HepG2 (cell line): ENCODE measurements around the gene ABI3BP. TPM values are rescaled to one million over a fixed set of nuclear protein-coding genes. Genes with fewer than 3 reads are reported as not detected.

Experiments used
- BCL3 ChIP-seq: sonication (generic); formaldehyde crosslinking; IDR thresholded peaks from 2 replicates; pipeline ENCODE4 v1.5.1; 2020; ENCODE audit warnings: mild to moderate bottlenecking, missing genetic modification reagents, moderate library complexity
- CENPBD1 ChIP-seq: sonication (generic); formaldehyde crosslinking; IDR thresholded peaks from 2 replicates; pipeline ENCODE4 v1.8.0; 2022; ENCODE audit warnings: missing genetic modification reagents, low read depth, mild to moderate bottlenecking, borderline replicate concordance
- GFI1 ChIP-seq: sonication (generic); formaldehyde crosslinking; IDR thresholded peaks from 2 replicates; pipeline ENCODE4 v1.5.0; 2020; ENCODE audit warnings: missing genetic modification reagents, mild to moderate bottlenecking, borderline replicate concordance
- GLMP ChIP-seq: sonication (generic); formaldehyde crosslinking; IDR thresholded peaks from 2 replicates; pipeline ENCODE4 v1.9.0; 2021; ENCODE audit warnings: missing genetic modification reagents, mild to moderate bottlenecking, borderline replicate concordance
- HMGA1 ChIP-seq: sonication (generic); formaldehyde crosslinking; conservative IDR thresholded peaks from 2 replicates; pipeline ENCODE4 v1.4.0; 2020; ENCODE audit warnings: missing genetic modification reagents
- HOXA5 ChIP-seq: sonication (generic); formaldehyde crosslinking; IDR thresholded peaks from 2 replicates; pipeline ENCODE4 v1.4.0; 2020; ENCODE audit warnings: missing genetic modification reagents
- IRF1 ChIP-seq: sonication (generic); formaldehyde crosslinking; IDR thresholded peaks from 2 replicates; pipeline ENCODE4 v1.4.0; 2020; ENCODE audit warnings: low read depth, mild to moderate bottlenecking, missing genetic modification reagents
- JDP2 ChIP-seq: sonication (generic); formaldehyde crosslinking; IDR thresholded peaks from 2 replicates; pipeline ENCODE4 v1.8.1; 2022; ENCODE audit warnings: missing genetic modification reagents, borderline replicate concordance
- KLF15 ChIP-seq: sonication (generic); formaldehyde crosslinking; IDR thresholded peaks from 2 replicates; pipeline ENCODE4 v1.8.1; 2023; ENCODE audit warnings: borderline replicate concordance, mild to moderate bottlenecking, inconsistent platforms, missing genetic modification reagents, mixed read lengths
- PATZ1 ChIP-seq: sonication (generic); formaldehyde crosslinking; IDR thresholded peaks from 2 replicates; pipeline ENCODE4 v1.4.0; 2020; ENCODE audit warnings: missing genetic modification reagents
- SP2 ChIP-seq: sonication (generic); formaldehyde crosslinking; IDR thresholded peaks from 2 replicates; pipeline ENCODE4 v1.5.1; 2020; ENCODE audit warnings: mild to moderate bottlenecking, missing genetic modification reagents
- TCF7 ChIP-seq: sonication (generic); IDR thresholded peaks from 2 replicates; pipeline ENCODE4 v1.6.1; 2016; ENCODE audit warnings: antibody characterized with exemption, low read depth
- YY1 ChIP-seq: IDR thresholded peaks from 2 replicates; pipeline ENCODE4 v1.6.1; 2011; ENCODE audit warnings: low read length, low read depth, moderate library complexity, mild to moderate bottlenecking; ENCODE audit not compliant: insufficient read depth, insufficient replicate concordance
- ZBTB25 ChIP-seq: IDR thresholded peaks from 2 replicates; pipeline ENCODE4 v1.6.1; 2018; ENCODE audit warnings: missing genetic modification reagents
- ZEB1 ChIP-seq: IDR thresholded peaks from 2 replicates; pipeline ENCODE4 v1.6.1; 2012; ENCODE audit warnings: mild to moderate bottlenecking, low read depth, inconsistent platforms; ENCODE audit not compliant: insufficient replicate concordance
- ZNF605 ChIP-seq: sonication (generic); formaldehyde crosslinking; IDR thresholded peaks from 2 replicates; pipeline ENCODE4 v1.8.0; 2022; ENCODE audit warnings: mild to moderate bottlenecking, missing genetic modification reagents
- ZNF674 ChIP-seq: sonication (generic); formaldehyde crosslinking; IDR thresholded peaks from 2 replicates; pipeline ENCODE4 v1.5.0; 2020; ENCODE audit warnings: low read depth, mild to moderate bottlenecking, missing genetic modification reagents
- polyA plus RNA-seq, 8 experiments: library from polyadenylated mRNA; depleted of rRNA in 3 of 8; stranded (reverse) in 7 of 8; unstranded in 1 of 8; fragments of >200 nt; fragmentation: Illumina TruSeq in 4 of 8; extraction: Trizol in 4 of 8; gene quantifications; 2 replicates each; pipeline versions ENCODE4 v1.2.1 to v1.2.3, GENCODE V29; 2011 to 2016; ENCODE audit warnings: low read depth in 4 of 8, missing spikeins in 1 of 8, mixed read lengths in 1 of 8; ENCODE audit not compliant: insufficient read depth in 1 of 8
- total RNA-seq, 5 experiments: library from RNA; depleted of rRNA; stranded (reverse); fragments of >200 nt; fragmentation: Illumina TruSeq; extraction: Trizol; gene quantifications; 2 replicates each; pipeline ENCODE4 v1.2.3, GENCODE V29; 2016; ENCODE audit warnings: low read depth in 1 of 5

The ABI3BP gene
- total and polyA plus RNA-seq, 2 of the 13 experiments (the other 11 are each of a cell fraction or from before 2014, with no cell fraction given): not detected

GRCh38 chr3:100708989-100709841 lies 284.0 kb downstream of the ABI3BP start, which contains the start of gene TFG (continued):
- TF ChIP-seq JDP2 (CRISPR knock-in tag) (no peak), BCL3 (0 out of 2 replicates have a peak, but pooled peaks have one; percentile 30), GFI1 (CRISPR knock-in tag) (peak; percentile 64; the same call in 1 of the 2 replicates), ZNF674 (CRISPR knock-in tag) (no peak), ZEB1 (no peak), IRF1 (CRISPR knock-in tag) (0 out of 2 replicates have a peak, but pooled peaks have one; percentile 27), SP2 (CRISPR knock-in tag) (peak; percentile 71), YY1 (peak; percentile 26), KLF15 (no peak), HMGA1 (CRISPR knock-in tag) (no peak), ZBTB25 (CRISPR knock-in tag) (peak; percentile 46; the same call in 1 of the 2 replicates), ZNF605 (CRISPR knock-in tag) (peak; percentile 39), HOXA5 (CRISPR knock-in tag) (peak; percentile 12; the same call in 1 of the 2 replicates), TCF7 (no peak), GLMP (no peak), CENPBD1 (CRISPR knock-in tag) (no peak), PATZ1 (peak; percentile 61)
